ENCODE measurements around the gene SDC3.
"Not testable (repeated sequence)": the region's sequence is repeated elsewhere in the genome, so short reads cannot be mapped to it uniquely, and the experiment has no call there.

The SDC3 gene, protein sequence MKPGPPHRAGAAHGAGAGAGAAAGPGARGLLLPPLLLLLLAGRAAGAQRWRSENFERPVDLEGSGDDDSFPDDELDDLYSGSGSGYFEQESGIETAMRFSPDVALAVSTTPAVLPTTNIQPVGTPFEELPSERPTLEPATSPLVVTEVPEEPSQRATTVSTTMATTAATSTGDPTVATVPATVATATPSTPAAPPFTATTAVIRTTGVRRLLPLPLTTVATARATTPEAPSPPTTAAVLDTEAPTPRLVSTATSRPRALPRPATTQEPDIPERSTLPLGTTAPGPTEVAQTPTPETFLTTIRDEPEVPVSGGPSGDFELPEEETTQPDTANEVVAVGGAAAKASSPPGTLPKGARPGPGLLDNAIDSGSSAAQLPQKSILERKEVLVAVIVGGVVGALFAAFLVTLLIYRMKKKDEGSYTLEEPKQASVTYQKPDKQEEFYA

DNA sequence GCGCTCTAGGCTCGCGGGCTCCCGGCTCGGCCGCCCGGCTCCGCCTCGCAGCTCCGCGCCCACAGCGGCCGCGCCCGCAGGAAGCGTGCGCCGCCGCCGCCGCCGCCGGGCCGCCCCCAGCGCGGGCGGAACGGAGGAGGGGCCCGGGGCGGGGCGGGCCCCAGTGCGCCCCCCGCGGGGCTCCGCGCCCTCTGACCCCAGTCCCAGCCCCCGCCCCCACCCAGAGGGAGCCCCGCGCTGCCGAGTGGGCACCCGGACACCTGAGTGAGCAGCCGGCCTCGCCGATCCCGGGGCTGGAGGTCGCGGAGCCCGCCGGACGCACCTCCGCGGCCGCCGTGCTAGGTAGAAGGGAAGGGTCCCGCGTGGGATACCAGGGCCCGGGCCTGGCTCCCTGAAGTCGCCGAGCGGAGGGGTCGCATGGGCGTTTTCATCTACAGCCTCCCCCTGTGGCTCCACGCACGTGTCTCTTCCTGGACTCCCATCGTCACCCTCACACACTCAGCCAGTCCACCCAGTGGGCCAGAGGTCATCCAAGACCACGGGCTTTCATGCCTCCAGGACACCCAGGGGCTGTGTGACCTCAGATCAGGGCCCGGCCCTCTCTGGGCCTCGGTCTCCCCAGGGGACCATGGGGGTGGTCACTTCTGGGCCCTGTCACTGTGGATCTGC, at the start of gene SDC3:
SDC3 (minus strand) TSS at position 63 of the 669 bp plus-strand sequence. CDS start 172 bp downstream, outside the sequence.
- no peak for DNase-seq

DNA sequence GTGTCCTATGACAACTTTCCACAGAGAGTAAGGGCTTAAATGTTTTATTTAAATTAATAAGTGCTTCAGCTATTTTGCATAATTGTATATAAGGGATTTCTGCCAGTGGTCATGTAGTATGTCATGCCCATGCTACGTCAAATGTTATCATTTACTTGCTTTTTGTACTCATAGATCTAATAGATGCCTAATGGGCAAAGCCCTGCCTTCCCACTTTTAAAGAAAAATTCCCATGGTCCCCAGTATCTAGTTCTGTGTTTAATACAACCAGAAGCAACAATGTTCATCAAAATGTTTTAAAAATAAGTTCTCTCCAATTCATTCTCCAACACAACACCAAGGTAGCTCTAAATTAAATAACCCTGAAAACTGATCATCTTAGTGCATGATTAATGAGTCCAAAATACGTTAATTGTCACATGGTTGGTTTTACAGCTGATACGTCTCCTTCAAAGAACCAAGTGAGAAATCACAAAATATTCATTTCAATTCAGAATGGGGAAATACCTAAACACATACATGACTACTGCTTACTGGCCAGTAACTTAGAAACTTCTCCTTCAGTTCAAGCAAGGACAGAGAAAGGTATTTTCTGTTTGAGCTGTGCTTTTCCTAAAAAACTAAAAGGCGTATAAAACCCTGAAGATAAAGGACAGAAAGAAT, 49.1 kb upstream of the SDC3 start:
- no peak for DNase-seq

DNA sequence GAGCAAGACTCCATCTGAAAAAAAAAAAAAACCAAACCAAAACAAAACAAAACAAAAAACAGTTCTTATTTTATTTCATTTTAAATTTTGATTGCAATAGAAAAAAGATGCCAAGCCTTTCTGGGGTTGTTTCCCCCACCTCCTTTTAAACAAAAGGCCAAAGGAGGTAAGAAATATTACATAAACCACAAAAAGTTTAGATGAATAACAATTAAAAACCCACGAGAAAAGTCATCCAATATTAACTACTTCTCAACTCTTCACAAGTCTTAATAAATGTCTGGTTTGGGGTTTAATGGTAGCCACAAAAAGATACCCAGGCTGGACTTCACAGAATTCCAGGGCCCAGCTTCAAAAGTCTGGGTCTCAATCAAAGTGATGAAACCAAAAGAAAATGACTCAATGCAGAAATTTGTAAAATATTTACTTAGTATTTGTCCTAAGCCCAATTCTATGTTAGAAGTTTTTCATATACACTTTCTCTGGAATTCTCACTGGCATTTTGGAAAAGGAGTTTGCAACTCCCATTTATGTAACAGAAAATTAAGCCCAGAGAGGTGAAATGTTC, 47.0 kb upstream of the SDC3 start:
- no peak for DNase-seq

- no peak for DNase-seq
These were observed 45.1 kb upstream of the SDC3 start for GRCh38 chr1:30953685-30954084.

DNA sequence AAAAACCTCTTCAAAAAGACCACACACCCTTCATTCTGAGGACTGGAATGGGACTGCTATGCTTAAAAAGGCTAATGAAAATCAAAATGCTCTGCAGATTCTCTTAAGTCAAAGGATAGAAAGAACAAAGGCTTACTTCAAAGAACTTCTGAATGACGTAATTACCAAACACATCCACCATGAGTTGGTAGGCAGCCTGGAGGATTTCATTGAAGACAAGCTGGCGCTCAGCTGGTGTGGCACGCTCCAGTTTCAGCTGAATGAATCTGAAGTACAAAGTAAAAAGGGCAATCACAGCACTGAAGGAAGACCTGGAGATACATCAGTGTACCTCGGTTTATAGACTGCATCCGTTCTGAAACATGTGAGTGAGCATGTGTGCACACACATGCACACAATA, 43.5 kb upstream of the SDC3 start:
- no peak for DNase-seq

GRCh38 chr1:30950700-30951099, 42.1 kb upstream of the SDC3 start:
- DNase-seq = no peak

- no peak for DNase-seq
These were observed 41.5 kb upstream of the SDC3 start for GRCh38 chr1:30950053-30950452.

- not testable (repeated sequence) for DNase-seq
These were observed 40.9 kb upstream of the SDC3 start for GRCh38 chr1:30949487-30949838.

DNA sequence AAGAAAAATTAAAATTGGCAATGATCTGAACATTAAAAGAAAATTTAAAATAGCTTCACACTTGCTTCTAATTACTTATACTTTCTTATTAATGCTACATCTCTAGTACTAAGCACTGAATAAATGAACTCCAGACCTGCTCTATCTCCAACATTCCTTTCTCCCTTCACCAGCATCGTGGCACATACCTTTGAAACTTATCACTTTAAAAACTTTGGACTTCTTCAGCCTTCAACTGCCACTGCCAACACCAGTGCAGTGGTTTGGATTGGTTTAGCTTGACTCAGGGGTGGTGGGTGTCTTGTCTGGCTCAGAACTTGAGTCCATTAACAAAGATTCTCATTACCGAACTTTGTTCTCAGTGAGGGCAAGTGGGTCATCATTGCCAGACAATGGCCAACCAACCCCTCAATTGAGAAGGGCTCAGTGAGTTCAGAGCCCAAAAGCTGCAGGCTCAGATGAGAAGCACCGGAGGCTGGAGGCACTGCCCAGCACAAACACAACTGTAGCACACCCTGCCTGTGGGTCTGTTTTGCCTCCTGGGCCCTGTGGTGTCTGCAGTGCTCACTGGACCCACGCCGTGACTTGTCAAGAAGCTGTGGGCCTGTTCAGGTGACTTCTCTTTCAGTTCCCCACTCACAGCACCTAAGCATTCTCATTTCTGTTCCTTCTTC, 40.4 kb upstream of the SDC3 start:
- not testable (repeated sequence) for DNase-seq

DNA sequence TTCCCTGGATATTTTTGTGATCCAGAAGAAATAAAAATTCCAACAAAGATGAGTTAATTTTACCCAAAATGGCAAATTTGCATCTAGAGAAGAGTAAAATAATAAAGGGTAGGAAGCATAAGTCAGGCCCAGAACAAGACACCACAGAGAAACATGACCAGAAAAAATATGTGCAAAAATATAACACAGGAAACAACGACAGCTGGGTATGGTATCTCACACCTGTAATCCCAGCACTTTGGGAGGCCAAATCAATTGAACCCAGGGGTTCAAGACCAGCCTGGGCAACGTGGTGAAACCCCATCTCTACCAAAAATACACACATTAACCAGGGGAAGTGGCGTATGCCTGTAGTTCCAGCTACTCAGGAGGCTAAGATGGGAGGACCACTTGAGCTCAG, 39.7 kb upstream of the SDC3 start:
- no peak for DNase-seq

- no peak for DNase-seq
These were observed 38.7 kb upstream of the SDC3 start for GRCh38 chr1:30947212-30947611.

GRCh38 chr1:30942326-30942963, 33.9 kb upstream of the SDC3 start:
- DNase-seq = no peak

GRCh38 chr1:30940541-30940940, 32.0 kb upstream of the SDC3 start:
- no peak for DNase-seq

- no peak for DNase-seq
These were observed 28.1 kb upstream of the SDC3 start for GRCh38 chr1:30936541-30937171.

GRCh38 chr1:30935758-30936157, 27.2 kb upstream of the SDC3 start:
- not testable (repeated sequence) for DNase-seq

DNA sequence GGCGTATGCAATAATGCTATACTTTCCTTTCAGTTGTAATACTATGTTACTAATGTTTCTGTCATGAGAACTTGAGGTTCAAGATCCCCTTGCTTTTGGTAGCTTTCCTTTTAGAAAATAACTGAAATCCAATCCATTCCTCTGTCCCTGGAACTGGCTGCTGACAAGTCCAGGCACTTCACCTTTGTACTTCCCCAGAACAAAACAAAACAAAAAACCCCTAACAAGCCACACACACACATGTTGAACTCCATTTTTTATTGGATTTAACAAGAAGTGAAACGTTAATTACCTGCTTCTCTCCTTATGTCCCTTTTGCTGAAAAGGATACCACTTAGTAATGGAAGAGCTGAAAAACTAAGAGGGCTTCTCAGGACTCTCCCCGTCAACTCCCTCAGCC, 26.1 kb upstream of the SDC3 start:
- no peak for DNase-seq

GRCh38 chr1:30933874-30934252, 25.3 kb upstream of the SDC3 start:
- DNase-seq = no peak

DNA sequence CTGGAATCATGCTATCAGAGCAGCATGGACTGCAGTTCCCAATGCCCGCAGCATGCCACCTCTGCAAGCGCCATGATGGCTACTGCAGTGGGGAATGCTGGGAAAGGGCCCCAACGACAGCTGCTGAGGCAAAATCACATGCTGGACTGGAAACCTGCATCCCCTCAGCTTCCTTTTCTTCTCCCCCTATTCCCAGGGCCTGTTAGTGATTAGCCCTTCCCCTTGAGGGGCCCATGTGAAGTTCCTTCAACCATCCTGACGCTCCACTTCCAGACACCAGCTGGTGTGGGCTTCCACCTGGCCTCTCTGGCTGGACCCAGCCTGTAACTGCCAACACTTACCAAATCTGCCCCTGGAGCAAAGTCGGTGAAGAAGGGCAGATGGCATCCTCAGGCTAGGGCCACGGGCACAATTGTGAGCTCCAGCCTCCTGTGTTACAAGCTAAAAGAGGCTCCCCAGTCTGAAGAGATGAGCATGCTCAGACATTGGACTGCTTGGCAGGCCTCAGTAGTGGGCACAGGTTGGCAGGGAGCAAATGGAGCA, 22.1 kb upstream of the SDC3 start:
- DNase-seq = no peak

GRCh38 chr1:30929944-30930525, 21.5 kb upstream of the SDC3 start:
- no peak for DNase-seq

- peak; percentile 76 for DNase-seq
These were observed 20.8 kb upstream of the SDC3 start for GRCh38 chr1:30929135-30929889.

DNA sequence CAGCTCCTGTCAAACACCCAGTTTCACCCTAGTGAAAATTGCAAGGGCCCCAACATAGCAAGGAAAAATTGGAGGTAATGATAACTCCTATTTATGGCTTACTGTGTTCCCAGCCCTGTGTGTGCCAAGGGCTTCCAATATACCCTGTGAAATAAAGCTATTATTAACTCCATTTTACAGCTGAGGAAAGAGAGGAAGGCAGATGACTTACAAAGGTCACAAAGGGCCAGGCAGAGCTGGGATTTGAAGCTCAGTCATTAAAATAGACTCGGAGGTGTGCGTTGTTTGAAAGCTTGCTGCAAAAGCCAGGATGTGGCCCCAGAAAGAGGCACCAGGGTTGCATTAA, 20.2 kb upstream of the SDC3 start:
- no peak for DNase-seq

Measured in stimulated activated CD8-positive, alpha-beta memory T cell treated with anti-CD3 and anti-CD28 coated beads, Interleukin-4, amount 100 ng/mL, for 48 hours (primary cell).